HepG2 (cell line): ENCODE measurements around the gene PPP4R4. TPM values are rescaled to one million over a fixed set of nuclear protein-coding genes. Genes with fewer than 3 reads are reported as not detected.

ENCODE experiments used
- ADNP ChIP-seq: sonication (generic); formaldehyde crosslinking; IDR thresholded peaks from 2 replicates; pipeline ENCODE4 v1.4.0; 2020; ENCODE audit warnings: missing genetic modification reagents
- CEBPZ ChIP-seq: IDR thresholded peaks from 2 replicates; pipeline ENCODE4 v1.6.1; 2012; ENCODE audit warnings: low read length, improper control_type of control experiment
- EHMT2 ChIP-seq: fragments of 200-600 bp; sonication (generic); IDR thresholded peaks from 2 replicates; pipeline ENCODE4 v1.7.0; 2017; ENCODE audit warnings: antibody characterized with exemption, low read depth, low read length, borderline replicate concordance
- ERF ChIP-seq: IDR thresholded peaks from 2 replicates; pipeline ENCODE4 v1.6.1; 2018; ENCODE audit warnings: missing biosample characterization, missing genetic modification reagents
- ETV5 ChIP-seq: IDR thresholded peaks from 2 replicates; pipeline ENCODE4 v1.6.1; 2018; ENCODE audit warnings: missing biosample characterization, missing genetic modification reagents, inconsistent platforms, borderline replicate concordance
- FLYWCH1 ChIP-seq: sonication (generic); formaldehyde crosslinking; IDR thresholded peaks from 2 replicates; pipeline ENCODE4 v1.8.1; 2023; ENCODE audit warnings: mild to moderate bottlenecking, missing genetic modification reagents
- GATAD1 ChIP-seq: IDR thresholded peaks from 2 replicates; pipeline ENCODE4 v1.6.1; 2016; ENCODE audit warnings: missing genetic modification reagents, missing compliant biosample characterization
- KDM5A ChIP-seq: fragments of 200-600 bp; sonication (generic); IDR thresholded peaks from 2 replicates; pipeline ENCODE4 v1.7.0; 2018; ENCODE audit warnings: antibody characterized with exemption, mild to moderate bottlenecking, low read length, borderline replicate concordance
- NFAT5 ChIP-seq: sonication (generic); formaldehyde crosslinking; IDR thresholded peaks from 2 replicates; pipeline ENCODE4 v1.4.0; 2020; ENCODE audit warnings: missing genetic modification reagents
- NFRKB ChIP-seq: fragments of 450-650 bp; IDR thresholded peaks from 2 replicates; pipeline ENCODE4 v1.6.1; 2017
- PRMT3 ChIP-seq: sonication (generic); formaldehyde crosslinking; IDR thresholded peaks from 2 replicates; pipeline ENCODE4 v1.8.1; 2022; ENCODE audit warnings: low read depth, mild to moderate bottlenecking, moderate library complexity, missing genetic modification reagents, borderline replicate concordance
- REPIN1 ChIP-seq: sonication (generic); formaldehyde crosslinking; IDR thresholded peaks from 2 replicates; pipeline ENCODE4 v1.8.0; 2022; ENCODE audit warnings: missing genetic modification reagents, low read depth, mild to moderate bottlenecking, borderline replicate concordance
- SNAI1 ChIP-seq: sonication (generic); formaldehyde crosslinking; IDR thresholded peaks from 2 replicates; pipeline ENCODE4 v1.5.0; 2020; ENCODE audit warnings: mild to moderate bottlenecking, missing genetic modification reagents, borderline replicate concordance
- SNAPC5 ChIP-seq: sonication (generic); formaldehyde crosslinking; IDR thresholded peaks from 2 replicates; pipeline ENCODE4 v1.8.1; 2023; ENCODE audit warnings: mild to moderate bottlenecking, missing genetic modification reagents, borderline replicate concordance
- ZFX ChIP-seq: sonication (generic); formaldehyde crosslinking; IDR thresholded peaks from 2 replicates; pipeline ENCODE4 v1.4.0; 2020; ENCODE audit warnings: mild to moderate bottlenecking, low read depth, missing genetic modification reagents, moderate library complexity
- ZNF160 ChIP-seq: sonication (generic); formaldehyde crosslinking; IDR thresholded peaks from 2 replicates; pipeline ENCODE4 v1.8.0; 2022; ENCODE audit warnings: mild to moderate bottlenecking, inconsistent platforms, missing genetic modification reagents
- ZNF256 ChIP-seq: sonication (generic); formaldehyde crosslinking; conservative IDR thresholded peaks from 2 replicates; pipeline ENCODE4 v1.4.0; 2020; ENCODE audit warnings: missing genetic modification reagents
- ZNF260 ChIP-seq: sonication (generic); formaldehyde crosslinking; IDR thresholded peaks from 2 replicates; pipeline ENCODE4 v1.4.0; 2020; ENCODE audit warnings: missing genetic modification reagents, low read depth, mild to moderate bottlenecking, borderline replicate concordance
- ZNF773 ChIP-seq: sonication (generic); formaldehyde crosslinking; IDR thresholded peaks from 2 replicates; pipeline ENCODE4 v1.4.0; 2020; ENCODE audit warnings: missing genetic modification reagents, borderline replicate concordance
- ZZZ3 ChIP-seq: sonication (generic); formaldehyde crosslinking; IDR thresholded peaks from 2 replicates; pipeline ENCODE4 v1.4.0; 2020; ENCODE audit warnings: missing genetic modification reagents, mild to moderate bottlenecking, borderline replicate concordance
- polyA plus RNA-seq, 8 experiments: library from polyadenylated mRNA; depleted of rRNA in 3 of 8; stranded (reverse) in 7 of 8; unstranded in 1 of 8; fragments of >200 nt; fragmentation: Illumina TruSeq in 4 of 8; extraction: Trizol in 4 of 8; gene quantifications; 2 replicates each; pipeline versions ENCODE4 v1.2.1 to v1.2.3, GENCODE V29; 2011 to 2016; ENCODE audit warnings: low read depth in 4 of 8, missing spikeins in 1 of 8, mixed read lengths in 1 of 8; ENCODE audit not compliant: insufficient read depth in 1 of 8
- total RNA-seq, 5 experiments: library from RNA; depleted of rRNA; stranded (reverse); fragments of >200 nt; fragmentation: Illumina TruSeq; extraction: Trizol; gene quantifications; 2 replicates each; pipeline ENCODE4 v1.2.3, GENCODE V29; 2016; ENCODE audit warnings: low read depth in 1 of 5

Gene PPP4R4
- total and polyA plus RNA-seq, 2 of the 13 experiments (the other 11 are each of a cell fraction or from before 2014, with no cell fraction given) = 9.5 to 19.8 TPM

- TF ChIP-seq NFAT5 (CRISPR knock-in tag) = no peak
- no peak for TF ChIP-seq ZNF256 (CRISPR knock-in tag)
- peak; percentile 79; the same call in 1 of the 2 replicates for TF ChIP-seq REPIN1
- TF ChIP-seq ZNF773 (CRISPR knock-in tag) = 0 out of 2 replicates have a peak, but pooled peaks have one; percentile 23
- TF ChIP-seq PRMT3 (CRISPR knock-in tag) = no peak
- TF ChIP-seq ZFX (CRISPR knock-in tag) = no peak; the same call in 1 of the 2 replicates
- no peak; the same call in 1 of the 2 replicates for TF ChIP-seq ERF (CRISPR knock-in tag)
- no peak for TF ChIP-seq CEBPZ
- peak; percentile 72; the same call in 1 of the 2 replicates for TF ChIP-seq SNAI1 (CRISPR knock-in tag)
- no peak for TF ChIP-seq ZZZ3
- TF ChIP-seq EHMT2 = no peak
- TF ChIP-seq ETV5 (CRISPR knock-in tag) = peak; percentile 67; the same call in 1 of the 2 replicates
- TF ChIP-seq FLYWCH1 (CRISPR knock-in tag) = no peak
- no peak for TF ChIP-seq ZNF160 (CRISPR knock-in tag)
- no peak; the same call in 1 of the 2 replicates for TF ChIP-seq SNAPC5 (CRISPR knock-in tag)
- TF ChIP-seq ADNP (CRISPR knock-in tag) = no peak
- no peak for TF ChIP-seq ZNF260 (CRISPR knock-in tag)
- TF ChIP-seq KDM5A = peak; percentile 35; the same call in 1 of the 2 replicates
- TF ChIP-seq NFRKB = no peak
- TF ChIP-seq GATAD1 = 0 out of 2 replicates have a peak, but pooled peaks have one; percentile 16
These were observed 148.8 kb downstream of the PPP4R4 start, which contains the start of gene SERPINA6 (continued) for GRCh38 chr14:94322648-94323570.
